ENCODE data around the gene PLA2R1. TPM values are rescaled to one million over a fixed set of nuclear protein-coding genes. Genes with fewer than 3 reads are reported as not detected.

PLA2R1 gene
- polyA plus RNA-seq, 1 of the 3 experiments (the other 2 are of a cell fraction), result not detected

DNA sequence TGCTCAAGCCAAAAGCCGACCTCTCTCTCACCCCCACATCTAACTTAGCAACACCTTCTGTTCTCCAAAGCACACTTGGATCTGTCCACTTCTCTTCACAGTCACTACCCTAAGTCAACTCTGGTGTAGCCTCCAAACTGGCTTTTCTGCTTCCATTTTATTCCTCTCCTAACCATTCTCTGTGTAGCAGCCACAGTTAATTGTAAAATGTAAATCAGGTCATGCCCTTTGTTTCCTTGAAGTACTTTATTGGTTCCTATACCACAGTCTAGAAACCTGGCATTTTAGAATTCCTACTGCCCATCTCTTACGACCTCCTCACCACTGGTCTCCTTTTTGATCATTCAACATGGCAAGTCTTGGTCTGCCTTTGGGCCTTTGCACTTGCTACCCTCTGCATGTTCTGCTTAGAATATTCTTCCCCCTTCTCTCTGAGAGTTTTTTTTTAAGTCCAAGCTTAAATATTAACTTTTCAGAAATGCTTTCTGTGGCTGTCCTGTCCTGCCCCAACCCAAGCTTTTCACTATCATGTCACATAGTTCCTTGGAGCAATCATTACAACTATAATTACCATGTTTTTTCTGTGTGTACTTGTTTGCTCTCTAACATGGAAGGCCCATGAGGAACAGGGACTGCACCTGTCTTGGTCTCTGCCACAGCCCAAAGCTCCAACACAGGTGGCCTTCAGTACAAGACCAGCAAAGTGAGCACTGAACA lies 42.9 kb downstream of the PLA2R1 start:
- TF ChIP-seq FOXJ3 (CRISPR knock-in tag; IDR thresholded peaks at IDR 0.05) (no peak), TEAD4 (IDR thresholded peaks at IDR 0.05; ENCODE audit: borderline replicate concordance, insufficient read depth) (no peak), POLR2AphosphoS5 (IDR thresholded peaks at IDR 0.05; ENCODE audit: low read depth, low read length) (no peak), RFX5 (IDR thresholded peaks at IDR 0.05; ENCODE audit: low read length) (no peak), SMC3 (IDR thresholded peaks at IDR 0.05; ENCODE audit: low read depth, low read length) (no peak), RAD21 (IDR thresholded peaks at IDR 0.05; ENCODE audit: low read length) (no peak), MXI1 (IDR thresholded peaks at IDR 0.05; ENCODE audit: low read depth, low read length) (no peak), EZH2phosphoT487 (IDR thresholded peaks at IDR 0.05; ENCODE audit: borderline replicate concordance, low read depth) (no peak), EP300 (IDR thresholded peaks at IDR 0.05; ENCODE audit: borderline replicate concordance in 1 of 2, low read depth in 1 of 2, low read length in 1 of 2) (no peak), NFIC (IDR thresholded peaks at IDR 0.05; ENCODE audit: borderline replicate concordance) (no peak), TAF1 (IDR thresholded peaks at IDR 0.05; ENCODE audit: borderline replicate concordance, low read depth, low read length) (no peak)
- TF ChIP-seq, protein P1, sequence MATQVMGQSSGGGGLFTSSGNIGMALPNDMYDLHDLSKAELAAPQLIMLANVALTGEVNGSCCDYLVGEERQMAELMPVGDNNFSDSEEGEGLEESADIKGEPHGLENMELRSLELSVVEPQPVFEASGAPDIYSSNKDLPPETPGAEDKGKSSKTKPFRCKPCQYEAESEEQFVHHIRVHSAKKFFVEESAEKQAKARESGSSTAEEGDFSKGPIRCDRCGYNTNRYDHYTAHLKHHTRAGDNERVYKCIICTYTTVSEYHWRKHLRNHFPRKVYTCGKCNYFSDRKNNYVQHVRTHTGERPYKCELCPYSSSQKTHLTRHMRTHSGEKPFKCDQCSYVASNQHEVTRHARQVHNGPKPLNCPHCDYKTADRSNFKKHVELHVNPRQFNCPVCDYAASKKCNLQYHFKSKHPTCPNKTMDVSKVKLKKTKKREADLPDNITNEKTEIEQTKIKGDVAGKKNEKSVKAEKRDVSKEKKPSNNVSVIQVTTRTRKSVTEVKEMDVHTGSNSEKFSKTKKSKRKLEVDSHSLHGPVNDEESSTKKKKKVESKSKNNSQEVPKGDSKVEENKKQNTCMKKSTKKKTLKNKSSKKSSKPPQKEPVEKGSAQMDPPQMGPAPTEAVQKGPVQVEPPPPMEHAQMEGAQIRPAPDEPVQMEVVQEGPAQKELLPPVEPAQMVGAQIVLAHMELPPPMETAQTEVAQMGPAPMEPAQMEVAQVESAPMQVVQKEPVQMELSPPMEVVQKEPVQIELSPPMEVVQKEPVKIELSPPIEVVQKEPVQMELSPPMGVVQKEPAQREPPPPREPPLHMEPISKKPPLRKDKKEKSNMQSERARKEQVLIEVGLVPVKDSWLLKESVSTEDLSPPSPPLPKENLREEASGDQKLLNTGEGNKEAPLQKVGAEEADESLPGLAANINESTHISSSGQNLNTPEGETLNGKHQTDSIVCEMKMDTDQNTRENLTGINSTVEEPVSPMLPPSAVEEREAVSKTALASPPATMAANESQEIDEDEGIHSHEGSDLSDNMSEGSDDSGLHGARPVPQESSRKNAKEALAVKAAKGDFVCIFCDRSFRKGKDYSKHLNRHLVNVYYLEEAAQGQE (IDR thresholded peaks at IDR 0.05; ENCODE audit: low read depth, low read length), result no peak
- H2AFZ ChIP-seq (ENCODE audit: low read depth), result no peak overlapping the region
- H3K79me2 ChIP-seq (ENCODE audit: insufficient read depth), result no peaks in the 10 kb centered on the region
- H3K4me3 ChIP-seq (ENCODE audit: low read depth in 2 of 2, low read length in 1 of 2), result no peak overlapping the region
- CTCF ChIA-PET, result interaction anchor here (1.3 to 1.5 kb wide), 2 partner anchors 9 to 36 kb away, joined by 3 read pairs; no protein-coding TSS in a partner anchor
- no peaks in the 10 kb centered on the region for H3K9me2 ChIP-seq
- H3K9me3 ChIP-seq, result 0 out of 2 replicates have a peak, but pooled peaks cover 10% of the 10 kb centered on the region
- no peak overlapping the region for H3K9ac ChIP-seq
- H3K4me1 ChIP-seq (ENCODE audit: control insufficient read depth in 1 of 2, insufficient read depth in 2 of 2, low read depth in 1 of 2, low read length in 1 of 2), result no peaks in the 10 kb centered on the region
- no peak overlapping the region for H3K4me2 ChIP-seq
- H3K27ac ChIP-seq (ENCODE audit: low read depth in 2 of 2, low read length in 1 of 2), result no peak overlapping the region
- DNase-seq, result no peak
- H3K27me3 ChIP-seq (ENCODE audit: insufficient read depth), result no peaks in the 10 kb centered on the region; the same call in 1 of the 2 replicates
- WGBS (ENCODE audit: low lambda C conversion rate), result 26% methylated on average over 2 of the region's 2 CpGs
- POLR2A ChIA-PET, result no interaction called here
- no peaks in the 10 kb centered on the region for H3F3A ChIP-seq (replicated peaks; ENCODE audit: insufficient read depth)
- no peaks in the 10 kb centered on the region for H4K20me1 ChIP-seq (ENCODE audit: insufficient read depth)
- H3K36me3 ChIP-seq (replicated peaks in 1 of 2; ENCODE audit: control insufficient read depth in 1 of 2, insufficient read depth in 2 of 2, low read length in 1 of 2), result no peaks in the 10 kb centered on the region

DNA sequence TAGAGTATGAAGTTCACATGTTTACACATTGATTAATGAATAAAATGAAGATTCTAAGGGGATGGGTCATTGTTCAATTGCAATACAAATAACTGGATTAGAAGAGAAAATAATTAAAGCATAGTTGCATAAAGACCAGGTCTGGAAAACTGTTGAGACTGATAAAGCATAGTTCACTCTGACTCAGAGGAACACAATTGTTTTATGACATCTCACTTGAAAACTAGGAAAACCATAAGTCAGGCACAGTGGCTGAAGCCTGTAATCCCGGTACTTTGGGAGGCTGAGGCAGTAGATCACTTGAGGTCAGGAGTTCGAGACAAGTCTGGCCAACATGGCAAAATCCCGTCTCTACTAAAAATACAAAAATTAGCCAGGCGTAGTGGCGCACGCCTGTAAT lies 46.7 kb downstream of the PLA2R1 start:
- TF ChIP-seq SIN3A (IDR thresholded peaks at IDR 0.05; ENCODE audit: borderline replicate concordance, low read depth, low read length) (no peak), YY1 (IDR thresholded peaks at IDR 0.05; ENCODE audit: low read depth) (no peak), FOXM1 (IDR thresholded peaks at IDR 0.05; ENCODE audit: low read depth) (no peak), RCOR1 (IDR thresholded peaks at IDR 0.05; ENCODE audit: low read length) (no peak)
- POLR2A ChIA-PET, result no interaction called here
- no peaks in the 10 kb centered on the region for H3K36me3 ChIP-seq (replicated peaks in 1 of 2; ENCODE audit: control insufficient read depth in 1 of 2, insufficient read depth in 2 of 2, low read length in 1 of 2)
- no peaks in the 10 kb centered on the region for H4K20me1 ChIP-seq (ENCODE audit: insufficient read depth)
- H3K27ac ChIP-seq (ENCODE audit: low read depth in 2 of 2, low read length in 1 of 2), result no peak overlapping the region
- no peak overlapping the region for H3K4me2 ChIP-seq
- 80% methylated on average over 6 of the region's 6 CpGs for WGBS (ENCODE audit: low lambda C conversion rate)
- no peaks in the 10 kb centered on the region for H3K9me2 ChIP-seq
- no peak overlapping the region for H3K9ac ChIP-seq
- H3K27me3 ChIP-seq (ENCODE audit: insufficient read depth), result no peaks in the 10 kb centered on the region; the same call in 1 of the 2 replicates
- H3K4me3 ChIP-seq (ENCODE audit: low read depth in 2 of 2, low read length in 1 of 2), result no peak overlapping the region
- no peak for DNase-seq
- H2AFZ ChIP-seq (ENCODE audit: low read depth), result no peak overlapping the region
- no peaks in the 10 kb centered on the region for H3K79me2 ChIP-seq (ENCODE audit: insufficient read depth)
- H3K4me1 ChIP-seq (ENCODE audit: control insufficient read depth in 1 of 2, insufficient read depth in 2 of 2, low read depth in 1 of 2, low read length in 1 of 2), result peaks cover 0 to 3% of the 10 kb centered on the region in 2 experiments; a peak in 2 of 4 replicates
- CTCF ChIA-PET, result no interaction called here
- no peaks in the 10 kb centered on the region for H3K9me3 ChIP-seq
- H3F3A ChIP-seq (replicated peaks; ENCODE audit: insufficient read depth), result no peaks in the 10 kb centered on the region

Data from SK-N-SH (cell line).